Left ventricle myocardium superior (tissue), 1 donor: ENCODE data around the gene MAD2L2. TPM values are rescaled to one million over a fixed set of nuclear protein-coding genes. Genes with fewer than 3 reads are reported as not detected.

Source experiments
- ATAC-seq: fragments of 200-7000 bp; cut with Tn5 transposase; one replicate; pipeline ENCODE4 v1.9.1; 2020; ENCODE audit warnings: mild to moderate bottlenecking, moderate library complexity
- DNase-seq: peaks from one replicate; pipeline ENCODE4 v3.0.0-alpha.2; 2020
- intact Hi-C: fragments of 100-400 bp; cut with micrococcal nuclease; formaldehyde crosslinking; loops from one replicate; pipeline ENCODE4 v1.11.0; 2022
- long read RNA-seq: library from polyadenylated mRNA; unstranded; transcript quantifications from one replicate; pipeline ENCODE4 v2.0.0, GENCODE V29; 2021
- total RNA-seq: library from RNA; stranded (reverse); fragmentation: NEBNext Ultra II Directional; extraction: Animal tissue kit (Norgen Biotek cat#: 25700); gene quantifications from one replicate; pipeline ENCODE4 v1.2.1, GENCODE V29; 2021
- donor health status: DM: no; HTN: yes; CAD: no; lungs with severe emphysema.

MAD2L2 gene
- total RNA-seq: 21.8 TPM
- long read RNA-seq, transcript MAD2L2-207 (9 exons, 1,118 nt): major isoform, 25 of 33 reads
- long read RNA-seq, partial matches to known transcripts: 4 of 33 reads
- long read RNA-seq, other reads (novel, unspliced or antisense): 4 of 33 reads

- DNase-seq (peak; percentile 94), ATAC-seq (peak; percentile 98)
- intact Hi-C loops: no loop called here
Observed at GRCh38 chr1:11681071-11681771, at the start of gene MAD2L2. Gene MAD2L2, minus strand, starts transcription at chr1:11681148. Its CDS starts 547 bp downstream, at chr1:11680601.

GRCh38 chr1:11730429-11730891 is 49.5 kb upstream of the MAD2L2 start:
- DNase-seq: no peak
- intact Hi-C loops: no loop called here
- ATAC-seq: peak; percentile 45

DNA sequence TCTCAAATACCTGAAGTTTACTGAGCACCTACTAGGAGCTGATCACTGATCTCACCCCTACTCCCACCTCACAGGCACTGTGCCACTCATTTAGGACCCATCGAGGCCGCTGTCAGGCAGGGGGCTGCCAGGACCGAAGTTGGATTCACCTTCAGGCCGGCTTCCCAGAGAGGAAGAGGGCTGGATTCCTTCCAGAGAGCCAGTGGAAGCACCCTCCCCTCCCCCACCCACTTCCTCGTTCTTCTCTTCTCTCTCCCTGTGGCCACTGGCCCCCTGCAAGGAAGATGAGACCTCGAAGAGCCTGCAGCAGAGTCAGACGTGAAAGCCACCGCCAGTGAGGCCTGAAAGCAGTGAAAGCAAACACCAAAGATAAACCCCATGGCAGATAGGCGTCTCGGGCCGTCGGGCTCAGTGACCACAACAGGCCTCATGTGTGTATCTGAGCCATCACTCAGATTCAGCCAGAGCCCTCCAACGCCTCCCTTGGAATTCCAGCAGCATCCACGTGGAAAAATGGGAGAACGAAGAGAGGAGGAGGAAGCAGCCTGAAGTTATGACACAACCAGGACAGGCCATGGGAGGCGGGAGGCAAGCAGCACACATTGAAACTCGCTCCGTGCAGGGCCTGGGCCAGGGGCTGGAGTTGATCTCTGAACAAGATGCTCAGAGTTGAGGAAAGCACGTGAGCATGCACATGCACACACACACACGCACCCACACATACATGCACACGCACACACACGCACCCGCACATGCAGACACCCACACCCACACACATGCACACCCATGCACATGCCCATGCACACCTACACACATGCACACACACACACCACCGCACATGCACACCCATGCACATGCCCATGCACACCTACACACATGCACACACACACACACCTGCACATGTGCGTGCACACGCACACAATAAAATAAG is 48.8 kb upstream of the MAD2L2 start:
- ATAC-seq: no peak
- intact Hi-C loops: no loop called here
- DNase-seq: no peak

- intact Hi-C loops: no loop called here
- ATAC-seq (no peak), DNase-seq (no peak)
Observed at GRCh38 chr1:11729155-11729497, 48.2 kb upstream of the MAD2L2 start.

GRCh38 chr1:11728126-11728806 is 47.3 kb upstream of the MAD2L2 start:
- no peak for DNase-seq
- intact Hi-C loops: no loop called here
- ATAC-seq: no peak

DNA sequence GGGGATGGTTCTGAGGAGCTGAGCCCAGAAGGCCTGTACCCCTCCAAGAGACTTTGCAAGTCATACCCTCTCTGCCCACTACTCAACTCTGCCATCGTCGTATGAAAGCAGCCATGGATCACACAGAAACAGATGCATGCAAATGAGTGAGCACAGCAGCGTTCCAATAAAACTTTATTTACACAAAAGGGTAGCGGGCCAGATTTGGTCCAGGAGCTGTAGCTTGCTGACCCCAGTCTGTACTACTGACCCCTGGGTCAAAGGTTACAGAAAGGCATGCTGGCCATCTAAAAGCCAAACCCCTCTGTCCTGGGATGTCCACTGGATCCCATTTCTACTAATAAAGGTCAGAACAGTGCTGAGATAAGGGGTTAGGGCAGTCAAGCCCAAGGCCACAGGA is 46.2 kb upstream of the MAD2L2 start:
- ATAC-seq (no peak), DNase-seq (no peak)
- intact Hi-C loops: no loop called here

DNA sequence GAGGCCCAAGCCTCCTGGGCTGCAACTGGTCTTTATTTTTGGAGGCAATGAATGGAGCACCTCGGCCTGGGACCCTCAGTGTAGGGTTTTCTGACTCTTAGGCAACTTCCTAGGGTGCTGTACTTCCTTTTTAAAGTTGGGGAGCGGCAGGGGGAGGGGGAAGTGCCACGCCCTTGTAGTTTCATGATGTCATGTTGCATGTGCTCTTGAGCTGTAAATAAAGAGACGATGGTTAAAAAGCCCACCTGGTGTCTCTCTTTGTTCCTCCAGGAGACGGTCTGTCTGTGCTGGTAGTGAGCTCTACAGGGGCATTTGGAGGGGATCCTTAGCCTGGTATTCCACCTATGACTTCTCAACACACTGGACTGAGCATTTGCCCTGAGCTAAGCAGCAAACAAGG is 44.7 kb upstream of the MAD2L2 start:
- intact Hi-C loops: no loop called here
- ATAC-seq: no peak
- no peak for DNase-seq

- no peak for DNase-seq
- intact Hi-C loops: no loop called here
- ATAC-seq: no peak
Observed at GRCh38 chr1:11722538-11722937, 41.6 kb upstream of the MAD2L2 start.

GRCh38 chr1:11721311-11721710 is 40.4 kb upstream of the MAD2L2 start:
- intact Hi-C loops: no loop called here
- ATAC-seq: no peak
- DNase-seq: no peak

GRCh38 chr1:11720525-11720924 is 39.6 kb upstream of the MAD2L2 start:
- intact Hi-C loops: no loop called here
- ATAC-seq: no peak

DNA sequence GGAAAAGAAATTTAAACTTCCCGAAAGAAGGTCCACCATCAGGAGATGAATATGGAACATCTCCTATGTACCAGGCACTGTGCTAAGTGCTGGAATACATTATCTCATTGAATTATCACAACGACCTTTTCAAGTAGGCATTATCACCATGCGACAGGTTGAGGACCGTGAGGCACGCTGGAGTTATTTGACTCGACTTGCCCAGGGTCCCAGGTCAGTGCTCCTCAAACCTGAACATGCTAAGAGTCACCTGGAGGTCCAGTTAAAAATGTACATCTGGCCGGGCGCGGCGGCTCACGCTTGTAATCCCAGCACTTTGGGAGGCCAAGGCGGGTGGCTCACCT is 39.1 kb upstream of the MAD2L2 start:
- DNase-seq (no peak), ATAC-seq (peak; percentile 8)
- intact Hi-C loops: no loop called here

More at GRCh38 chr1:11720525-11720924, 39.6 kb upstream of the MAD2L2 start:
- no peak for DNase-seq

DNA sequence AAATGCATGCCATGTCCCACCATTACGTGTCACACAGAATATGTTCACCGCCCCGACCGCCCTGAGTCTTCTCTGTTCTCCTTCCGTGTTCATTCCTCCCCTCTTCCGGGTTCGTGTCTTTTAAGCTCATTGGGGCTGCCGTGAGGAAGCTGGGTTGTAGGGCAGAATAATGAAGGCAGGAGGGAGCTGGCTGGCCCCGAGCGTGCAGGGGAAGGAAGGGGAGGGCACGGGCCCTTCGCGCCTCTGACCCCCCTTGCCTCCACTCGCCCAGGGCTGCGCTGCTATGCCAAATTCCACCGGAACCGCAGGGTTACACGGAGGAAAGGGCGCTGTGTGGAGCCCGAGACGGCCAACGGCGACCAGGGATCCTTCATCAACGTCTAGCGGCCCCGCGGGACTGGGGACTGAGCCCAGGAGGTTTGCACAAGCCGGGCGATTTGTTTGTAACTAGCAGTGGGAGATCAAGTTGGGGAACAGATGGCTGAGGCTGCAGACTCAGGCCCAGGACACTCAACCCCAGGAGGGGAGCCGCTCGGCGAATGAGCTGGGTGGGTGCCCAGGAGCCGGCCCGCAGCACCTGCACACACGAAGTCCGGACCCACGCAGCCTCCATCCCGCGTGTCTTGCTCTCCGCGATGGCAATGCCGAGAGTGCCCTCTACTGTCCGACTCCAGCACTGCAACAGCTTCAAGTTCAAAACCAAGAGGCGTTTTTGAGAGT is 38.5 kb upstream of the MAD2L2 start:
- DNase-seq (peak; percentile 89), ATAC-seq (peak; percentile 87)
- intact Hi-C loops: loop anchor here (10.0 kb wide), 1 partner anchor 65 kb away; the partner anchor contains the start of genes FBXO2 and FBXO44

DNA sequence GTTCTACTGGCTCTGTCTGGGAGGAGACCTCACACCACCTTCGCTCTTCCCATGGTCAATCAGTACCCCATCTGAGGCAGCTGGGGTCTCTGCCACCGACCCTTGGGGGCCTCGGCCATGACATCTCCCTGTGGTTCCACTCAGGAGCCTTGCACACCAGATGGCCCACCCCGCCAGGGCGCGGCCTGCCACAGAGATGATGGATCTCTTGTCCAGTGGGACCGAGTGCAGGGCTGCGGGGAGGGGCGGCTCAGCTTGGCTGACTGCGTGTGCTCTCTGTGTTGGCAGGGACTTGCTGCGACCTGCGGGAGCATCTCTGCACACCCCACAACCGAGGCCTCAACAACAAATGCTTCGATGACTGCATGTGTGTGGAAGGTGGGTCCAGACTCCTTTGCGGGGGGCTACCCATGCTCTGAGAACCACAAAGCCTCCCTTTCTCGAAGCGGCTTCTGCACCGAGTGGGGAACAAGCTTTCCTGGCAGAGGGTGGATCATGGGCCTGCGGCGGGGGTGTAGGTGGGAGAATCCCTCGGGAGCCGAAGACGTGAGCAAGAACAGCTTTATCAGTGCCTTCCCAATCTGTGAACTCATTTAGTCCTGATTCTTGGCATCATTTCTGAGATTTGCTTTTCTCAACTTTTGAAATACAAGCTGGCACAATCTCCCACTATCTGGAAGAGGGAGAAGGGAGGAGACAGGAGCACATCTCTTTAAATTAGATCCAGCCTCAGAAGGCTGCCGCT is 34.1 kb upstream of the MAD2L2 start:
- intact Hi-C loops: loop anchor here (10.0 kb wide), 1 partner anchor 60 kb away; the partner anchor contains the start of genes FBXO2 and FBXO44
- no peak for DNase-seq
- ATAC-seq: no peak

DNA sequence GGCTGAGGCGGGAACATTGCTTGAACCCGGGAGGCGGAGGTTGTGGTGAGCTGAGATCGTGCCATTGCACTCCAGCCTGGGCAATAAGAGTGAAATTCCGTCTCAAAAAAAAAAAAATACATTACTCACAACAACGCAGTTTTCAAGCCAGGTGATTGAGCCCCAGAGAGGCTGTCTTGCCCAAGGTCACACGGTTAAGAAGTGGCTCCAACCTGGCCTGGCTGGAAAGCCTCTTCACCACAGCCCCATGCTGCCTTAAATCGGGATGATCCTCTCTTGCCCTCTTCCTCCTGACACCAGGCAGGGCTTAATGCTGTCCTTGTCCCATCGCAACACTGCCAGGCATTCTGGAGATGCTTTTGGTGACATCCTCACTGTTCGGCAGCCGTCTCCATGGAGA is 32.1 kb upstream of the MAD2L2 start:
- DNase-seq: no peak
- intact Hi-C loops: loop anchor here (10.0 kb wide), 1 partner anchor 58 kb away; the partner anchor contains the start of genes FBXO2 and FBXO44
- ATAC-seq: no peak

DNA sequence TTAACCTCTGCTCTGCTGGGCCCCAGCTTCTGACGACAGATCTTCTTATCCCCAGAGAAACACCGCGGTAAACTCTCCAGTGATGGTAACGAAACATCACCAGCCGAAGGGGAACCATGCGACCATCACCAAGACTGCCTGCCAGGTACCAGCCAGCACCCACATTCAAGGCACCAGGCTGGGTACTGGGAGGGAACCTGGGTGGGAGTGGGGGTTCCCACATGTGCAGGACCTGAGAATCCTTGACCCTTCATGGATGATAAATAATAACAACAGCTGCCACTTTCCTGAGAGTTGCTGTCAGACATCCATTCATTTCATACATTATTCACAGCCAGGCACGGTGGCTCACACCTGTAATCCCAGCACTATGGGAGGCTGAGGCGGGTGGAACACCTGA is 31.3 kb upstream of the MAD2L2 start:
- intact Hi-C loops: loop anchor here (10.0 kb wide), 1 partner anchor 57 kb away; the partner anchor contains the start of genes FBXO2 and FBXO44
- no peak for ATAC-seq
- no peak for DNase-seq

DNA sequence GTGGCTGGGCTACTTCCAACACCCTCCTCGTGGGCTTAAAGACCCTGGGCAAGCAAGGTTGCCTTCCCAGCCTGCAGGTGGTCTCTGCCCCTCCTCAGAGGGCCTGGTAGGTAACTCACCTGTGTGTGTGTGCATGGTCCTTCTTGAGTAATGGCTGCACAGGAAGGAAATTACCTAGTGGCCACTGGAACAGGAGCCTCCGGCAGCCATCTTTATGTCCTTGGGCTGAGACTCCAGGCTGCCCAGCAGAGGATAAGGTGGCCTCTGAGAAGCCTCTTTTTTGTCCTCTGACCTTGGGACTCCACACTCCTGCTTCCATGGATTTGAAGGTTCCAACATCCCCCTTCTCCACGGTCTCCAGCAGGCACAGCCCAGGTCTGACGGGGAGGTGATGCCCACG is 30.5 kb upstream of the MAD2L2 start:
- no peak for ATAC-seq
- intact Hi-C loops: loop anchor here (10.0 kb wide), 1 partner anchor 57 kb away; the partner anchor contains the start of genes FBXO2 and FBXO44
- no peak for DNase-seq

- DNase-seq (no peak), ATAC-seq (no peak)
- intact Hi-C loops: no loop called here
Observed at GRCh38 chr1:11708554-11709350, 27.8 kb upstream of the MAD2L2 start.
